NCI-H187 (cell line): ENCODE data around the gene PLEKHG3.

ENCODE experiments used
- DNase-seq, 2 experiments: peaks; one replicate each; lab custom pipeline; 2025; lab: John Stamatoyannopoulos, UW

Gene PLEKHG3

DNA sequence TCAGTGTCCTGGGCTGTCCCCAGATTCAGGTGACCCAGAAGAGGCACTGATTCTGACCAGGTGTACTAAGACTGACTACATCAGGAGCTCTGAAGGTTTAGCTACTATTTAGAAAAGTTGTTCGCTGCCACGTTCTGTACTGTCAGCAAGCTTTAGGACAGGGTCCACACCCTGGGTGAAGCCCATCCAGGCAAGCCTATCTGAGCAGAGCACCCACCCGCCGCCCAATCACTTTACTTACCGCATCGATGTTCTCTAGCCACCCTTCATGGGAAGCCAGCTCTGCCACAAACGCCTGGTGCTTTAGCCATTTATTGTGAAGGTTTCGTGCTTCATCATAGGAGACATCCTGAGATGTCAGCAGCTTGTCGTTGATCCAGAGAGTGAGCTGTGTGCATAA, 79.8 kb downstream of the PLEKHG3 start:
- DNase-seq: no peak

DNA sequence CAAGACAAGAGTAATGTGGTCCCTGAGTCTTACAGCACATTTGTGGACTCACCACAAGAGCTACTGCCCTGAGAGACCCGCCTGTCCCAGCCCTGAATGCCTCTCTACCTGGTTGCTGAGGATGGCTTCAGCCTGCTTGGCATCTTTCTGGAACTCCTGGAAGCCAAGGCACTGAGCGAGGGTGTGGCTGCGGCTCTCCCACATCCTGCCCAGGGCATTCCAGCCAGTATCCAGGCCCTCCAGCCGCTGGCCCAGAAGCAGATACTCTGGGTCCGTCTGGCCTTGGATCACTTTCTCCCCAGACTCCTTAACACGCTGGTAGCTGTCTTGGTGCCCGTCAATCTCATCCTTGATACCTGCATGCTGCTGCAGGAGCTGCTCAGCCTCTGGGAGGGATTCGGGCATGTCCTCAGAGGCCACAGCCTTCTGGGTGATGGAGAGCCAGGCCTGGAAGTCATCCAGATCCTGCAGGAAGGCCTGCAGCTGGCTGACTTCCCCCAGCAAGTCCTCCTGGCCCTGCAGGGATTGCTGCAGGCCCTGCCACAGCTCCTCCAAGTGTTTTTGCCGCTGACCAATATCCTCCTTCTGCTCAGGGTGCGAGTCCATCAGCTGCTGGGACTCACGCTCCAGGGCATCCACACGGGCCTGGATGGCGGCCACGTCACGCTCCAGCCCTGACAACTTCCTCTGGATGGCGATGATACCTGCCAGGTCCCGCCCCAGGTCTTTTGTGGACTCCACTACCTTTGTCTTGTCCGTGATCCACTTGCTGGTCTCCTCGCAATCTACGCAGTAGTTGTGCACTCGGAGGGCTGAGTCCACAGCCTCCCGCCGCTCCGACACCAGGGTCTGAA, 82.3 kb downstream of the PLEKHG3 start:
- no peak for DNase-seq

GRCh38 chr14:64787619-64788018, 83.4 kb downstream of the PLEKHG3 start:
- DNase-seq: no peak

DNA sequence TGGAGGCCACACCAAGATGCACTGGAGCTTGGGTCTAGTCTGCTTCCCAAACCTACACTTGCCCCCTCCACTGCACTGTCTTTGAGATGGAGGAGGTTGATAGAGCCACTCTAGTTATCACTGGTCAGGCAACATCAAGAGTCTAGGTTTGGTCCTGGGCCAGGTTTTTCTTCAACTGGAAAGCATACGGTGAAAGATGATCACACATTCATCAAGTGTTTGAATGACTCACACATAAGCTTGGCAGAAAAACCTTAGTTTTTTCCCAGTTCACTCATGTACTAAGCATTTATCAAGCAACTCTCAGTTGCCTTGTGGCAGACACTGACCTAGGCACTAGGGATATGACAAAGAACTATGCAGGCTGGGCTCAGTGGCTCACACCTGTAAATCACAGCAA, 84.5 kb downstream of the PLEKHG3 start:
- no peak for DNase-seq

DNA sequence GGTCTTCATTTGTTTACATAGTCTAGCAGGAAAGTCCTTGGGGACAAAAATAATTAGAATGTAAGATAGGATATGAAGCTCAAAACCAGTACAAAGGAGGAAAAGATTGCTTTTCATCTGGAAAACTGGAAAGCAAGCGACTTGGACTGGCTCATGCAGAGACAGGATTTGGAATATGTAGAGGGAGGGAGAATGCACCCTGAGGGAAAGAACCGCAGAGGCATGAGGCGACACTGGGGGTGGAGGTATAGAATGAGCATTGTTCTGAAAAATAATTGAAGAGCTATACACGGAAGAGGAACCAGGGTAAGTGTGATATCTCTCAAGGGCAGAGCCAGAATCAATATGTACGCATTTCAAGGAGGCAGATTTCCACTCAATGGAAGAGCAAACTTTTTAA, 85.5 kb downstream of the PLEKHG3 start:
- no peak for DNase-seq

DNA sequence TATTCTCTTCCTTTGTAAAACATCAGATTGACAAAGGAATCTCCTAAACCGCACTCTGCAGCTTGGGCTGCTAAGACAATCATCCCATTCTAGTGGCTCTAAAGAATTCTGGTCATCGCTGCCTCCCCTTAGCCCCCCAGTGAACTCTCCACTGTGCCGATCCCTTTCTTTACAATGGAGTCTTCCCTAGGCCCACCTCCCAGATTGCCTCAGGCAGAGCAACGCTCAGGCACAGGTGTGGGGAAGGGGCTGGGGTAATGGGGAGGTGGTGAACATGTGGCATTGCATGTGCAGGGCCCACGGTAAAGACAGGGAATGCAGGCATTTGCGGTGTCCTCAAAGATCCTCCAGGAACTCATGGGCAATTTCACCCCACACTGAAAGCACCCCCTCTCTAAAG, 86.3 kb downstream of the PLEKHG3 start:
- DNase-seq: no peak

DNA sequence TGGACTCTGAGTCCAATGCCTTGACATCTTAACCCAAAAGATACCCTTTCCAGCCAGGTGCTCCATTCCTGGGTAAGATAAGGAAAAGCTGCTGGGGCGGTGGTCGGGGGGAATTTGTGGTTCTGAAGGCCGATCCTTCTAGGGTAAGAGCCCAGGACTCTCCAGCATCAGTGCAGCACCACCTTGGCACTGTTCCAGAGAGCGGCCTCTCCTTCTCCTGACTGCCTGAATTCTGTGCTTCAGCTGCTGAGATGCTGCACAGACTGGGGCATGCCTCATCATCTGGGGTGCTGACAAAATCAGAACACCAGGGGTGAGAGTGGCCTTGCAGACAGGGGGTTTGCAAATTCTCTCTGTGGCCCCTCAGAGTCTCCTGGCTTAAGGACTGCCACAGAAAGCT, 88.0 kb downstream of the PLEKHG3 start:
- no peak for DNase-seq

GRCh38 chr14:64792871-64793560, 88.8 kb downstream of the PLEKHG3 start:
- DNase-seq: no peak

GRCh38 chr14:64795211-64795610, 91.0 kb downstream of the PLEKHG3 start:
- no peak for DNase-seq

DNA sequence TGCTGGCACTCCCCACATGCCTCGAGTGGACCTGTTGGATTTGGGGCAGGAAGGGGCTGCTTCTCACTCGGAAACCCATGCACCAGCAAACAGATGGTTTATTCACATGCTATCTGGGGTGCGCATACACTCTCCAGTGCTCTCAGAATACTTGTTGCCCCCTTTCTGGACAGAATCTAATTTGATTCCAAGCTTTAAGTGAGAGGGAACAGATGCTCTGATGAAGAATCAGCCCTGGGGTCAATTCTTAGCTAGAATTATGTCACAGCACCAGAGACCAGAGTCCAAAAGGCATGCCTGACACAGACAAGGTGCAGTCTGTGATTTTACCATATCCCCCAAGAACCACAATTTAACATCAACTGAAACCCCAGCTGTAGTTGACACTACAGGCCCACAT, 91.7 kb downstream of the PLEKHG3 start:
- DNase-seq: no peak

DNA sequence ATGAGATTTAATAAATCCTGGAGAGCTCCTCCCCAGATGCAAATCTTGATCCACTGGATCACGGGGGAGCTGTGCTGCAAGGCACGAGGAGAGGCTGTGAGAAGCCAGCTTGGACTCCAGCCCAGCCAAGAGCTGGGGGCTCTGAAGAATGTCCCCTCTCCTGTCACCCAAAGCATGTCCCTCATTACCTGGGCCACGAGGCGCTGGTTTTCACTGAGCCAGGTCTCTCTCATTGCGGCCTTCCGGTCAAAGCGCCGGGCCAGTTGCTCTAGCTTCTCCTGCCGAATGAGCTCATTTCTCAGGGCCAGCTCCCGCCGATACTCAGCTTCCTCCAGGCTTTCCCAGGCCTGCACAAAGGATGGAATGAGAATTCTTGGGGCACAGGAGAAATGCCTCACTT, 92.1 kb downstream of the PLEKHG3 start:
- DNase-seq: no peak

- DNase-seq: no peak
These were observed 95.3 kb downstream of the PLEKHG3 start for GRCh38 chr14:64799555-64799954.
